Inferior parietal cortex (tissue), 1 donor: Measurements from ENCODE around the gene SYP.
"Not testable (repeated sequence)": the region's sequence is repeated elsewhere in the genome, so short reads cannot be mapped to it uniquely, and the experiment has no call there.

Source experiments
- DNase-seq: peaks from one replicate; pipeline ENCODE4 v3.0.0-alpha.2; 2016; ENCODE audit errors: extremely low spot score

Gene SYP

GRCh38 chrX:49166914-49167739 is 32.9 kb downstream of the SYP start:
- no peak for DNase-seq

GRCh38 chrX:49165901-49166881 is 33.8 kb downstream of the SYP start:
- no peak for DNase-seq

GRCh38 chrX:49164589-49165360 is 35.2 kb downstream of the SYP start:
- no peak for DNase-seq

- DNase-seq: peak; percentile 71
Measured at GRCh38 chrX:49163555-49164419, 36.2 kb downstream of the SYP start.

- no peak for DNase-seq
Measured at GRCh38 chrX:49162620-49163019, 37.4 kb downstream of the SYP start, which contains the start of gene MAGIX. TSS of gene MAGIX (plus strand) at chrX:49162758. CDS start at chrX:49162890, 132 bp downstream.

- DNase-seq: no peak
Measured at GRCh38 chrX:49161632-49162031, 38.4 kb downstream of the SYP start.

GRCh38 chrX:49160908-49161307 is 39.1 kb downstream of the SYP start:
- DNase-seq: no peak

GRCh38 chrX:49157194-49157593 is 42.8 kb downstream of the SYP start:
- DNase-seq: no peak

GRCh38 chrX:49155900-49156837 is 43.8 kb downstream of the SYP start:
- peak; percentile 79 for DNase-seq

- DNase-seq: peak; percentile 46
Measured at GRCh38 chrX:49155243-49155899, 44.6 kb downstream of the SYP start.

GRCh38 chrX:49153467-49153866 is 46.5 kb downstream of the SYP start:
- DNase-seq: no peak

- not testable (repeated sequence) for DNase-seq
Measured at GRCh38 chrX:49149291-49149690, 50.7 kb downstream of the SYP start.

GRCh38 chrX:49148390-49149100 is 51.4 kb downstream of the SYP start:
- not testable (repeated sequence) for DNase-seq

- no peak for DNase-seq
Measured at GRCh38 chrX:49147936-49148335, 52.1 kb downstream of the SYP start.

- no peak for DNase-seq
Measured at GRCh38 chrX:49147282-49147681, 52.7 kb downstream of the SYP start.

- not testable (repeated sequence) for DNase-seq
Measured at GRCh38 chrX:49143154-49143553, 56.8 kb downstream of the SYP start.

- DNase-seq: not testable (repeated sequence)
Measured at GRCh38 chrX:49142264-49142663, 57.7 kb downstream of the SYP start.

- no peak for DNase-seq
Measured at GRCh38 chrX:49139713-49140112, 60.3 kb downstream of the SYP start.
